GM12878 (cell line): Measurements from ENCODE around the gene CCNA2.

Experiments used
- CHD2 ChIP-seq: IDR thresholded peaks from 2 replicates; pipeline ENCODE4 v1.6.1; 2011; ENCODE audit warnings: low read depth, low read length, improper control_type of control experiment, borderline replicate concordance
- CTCF ChIP-seq, 3 experiments: IDR thresholded peaks in 2 of 3; conservative IDR thresholded peaks in 1 of 3; 2 replicates each; pipeline ENCODE4 v1.5.1; 2011; ENCODE audit warnings: low read depth in 3 of 3, low read length in 3 of 3, mild to moderate bottlenecking in 3 of 3, control low read depth in 2 of 3, moderate library complexity in 2 of 3, inconsistent platforms in 1 of 3, mixed read lengths in 1 of 3; ENCODE audit not compliant: control insufficient read depth in 2 of 3, insufficient read depth in 1 of 3; ENCODE audit errors: extremely low read depth in 1 of 3
- EP300 ChIP-seq, 2 experiments: fragments of 150-350 bp in 1 of 2; IDR thresholded peaks; 2 replicates each; pipeline ENCODE4 v1.6.1; 2011 to 2012; ENCODE audit warnings: low read depth in 2 of 2, low read length in 2 of 2, borderline replicate concordance in 1 of 2, improper control_type of control experiment in 1 of 2, inconsistent platforms in 1 of 2; ENCODE audit not compliant: control insufficient read depth in 1 of 2
- ETV6 ChIP-seq, 2 experiments: fragments of 450-650 bp in 1 of 2; IDR thresholded peaks in 1 of 2; conservative IDR thresholded peaks in 1 of 2; 2 replicates each; pipeline ENCODE4 v1.6.1; 2014; ENCODE audit warnings: antibody characterized with exemption in 1 of 2, borderline replicate concordance in 1 of 2, low read depth in 1 of 2, mild to moderate bottlenecking in 1 of 2, moderate library complexity in 1 of 2
- GATAD2B ChIP-seq: fragments of 450-650 bp; conservative IDR thresholded peaks from 2 replicates; pipeline ENCODE4 v1.6.1; 2017; ENCODE audit warnings: low read depth, mild to moderate bottlenecking, moderate library complexity
- JUND ChIP-seq: IDR thresholded peaks from 2 replicates; pipeline ENCODE4 v1.6.1; 2012; ENCODE audit warnings: low read depth, mild to moderate bottlenecking, low read length, improper control_type of control experiment, moderate library complexity
- MTA3 ChIP-seq: IDR thresholded peaks from 2 replicates; pipeline ENCODE4 v1.6.1; 2012; ENCODE audit warnings: low read length, inconsistent platforms, borderline replicate concordance
- POLR2A ChIP-seq: IDR thresholded peaks from 2 replicates; pipeline ENCODE4 v1.6.1; 2011; ENCODE audit warnings: low read depth, mild to moderate bottlenecking, low read length
- POLR2AphosphoS5 ChIP-seq: IDR thresholded peaks from 2 replicates; pipeline ENCODE4 v1.6.1; 2011; ENCODE audit warnings: mild to moderate bottlenecking, low read length, inconsistent platforms
- SIX5 ChIP-seq: IDR thresholded peaks from 2 replicates; pipeline ENCODE4 v1.6.1; 2011; ENCODE audit warnings: mild to moderate bottlenecking, low read depth, low read length, moderate library complexity; ENCODE audit not compliant: severe bottlenecking
- TCF12 ChIP-seq: IDR thresholded peaks from 2 replicates; pipeline ENCODE4 v1.6.1; 2011; ENCODE audit warnings: low read depth, mild to moderate bottlenecking, low read length
- TF ChIP-seq, protein P1 (sequence below): fragments of 450-650 bp; IDR thresholded peaks from 2 replicates; pipeline ENCODE4 v1.6.1; 2017; ENCODE audit warnings: mild to moderate bottlenecking, moderate library complexity

- TF ChIP-seq, protein P1, sequence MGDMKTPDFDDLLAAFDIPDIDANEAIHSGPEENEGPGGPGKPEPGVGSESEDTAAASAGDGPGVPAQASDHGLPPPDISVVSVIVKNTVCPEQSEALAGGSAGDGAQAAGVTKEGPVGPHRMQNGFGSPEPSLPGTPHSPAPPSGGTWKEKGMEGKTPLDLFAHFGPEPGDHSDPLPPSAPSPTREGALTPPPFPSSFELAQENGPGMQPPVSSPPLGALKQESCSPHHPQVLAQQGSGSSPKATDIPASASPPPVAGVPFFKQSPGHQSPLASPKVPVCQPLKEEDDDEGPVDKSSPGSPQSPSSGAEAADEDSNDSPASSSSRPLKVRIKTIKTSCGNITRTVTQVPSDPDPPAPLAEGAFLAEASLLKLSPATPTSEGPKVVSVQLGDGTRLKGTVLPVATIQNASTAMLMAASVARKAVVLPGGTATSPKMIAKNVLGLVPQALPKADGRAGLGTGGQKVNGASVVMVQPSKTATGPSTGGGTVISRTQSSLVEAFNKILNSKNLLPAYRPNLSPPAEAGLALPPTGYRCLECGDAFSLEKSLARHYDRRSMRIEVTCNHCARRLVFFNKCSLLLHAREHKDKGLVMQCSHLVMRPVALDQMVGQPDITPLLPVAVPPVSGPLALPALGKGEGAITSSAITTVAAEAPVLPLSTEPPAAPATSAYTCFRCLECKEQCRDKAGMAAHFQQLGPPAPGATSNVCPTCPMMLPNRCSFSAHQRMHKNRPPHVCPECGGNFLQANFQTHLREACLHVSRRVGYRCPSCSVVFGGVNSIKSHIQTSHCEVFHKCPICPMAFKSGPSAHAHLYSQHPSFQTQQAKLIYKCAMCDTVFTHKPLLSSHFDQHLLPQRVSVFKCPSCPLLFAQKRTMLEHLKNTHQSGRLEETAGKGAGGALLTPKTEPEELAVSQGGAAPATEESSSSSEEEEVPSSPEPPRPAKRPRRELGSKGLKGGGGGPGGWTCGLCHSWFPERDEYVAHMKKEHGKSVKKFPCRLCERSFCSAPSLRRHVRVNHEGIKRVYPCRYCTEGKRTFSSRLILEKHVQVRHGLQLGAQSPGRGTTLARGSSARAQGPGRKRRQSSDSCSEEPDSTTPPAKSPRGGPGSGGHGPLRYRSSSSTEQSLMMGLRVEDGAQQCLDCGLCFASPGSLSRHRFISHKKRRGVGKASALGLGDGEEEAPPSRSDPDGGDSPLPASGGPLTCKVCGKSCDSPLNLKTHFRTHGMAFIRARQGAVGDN, result no peak
- TF ChIP-seq ETV6 (conservative IDR thresholded peaks at IDR 0.05 in 1 of 2, IDR thresholded peaks at IDR 0.05 in 1 of 2; ENCODE audit: borderline replicate concordance in 1 of 2, low read depth in 1 of 2), result no peak
- no peak for TF ChIP-seq CTCF (IDR thresholded peaks at IDR 0.05 in 2 of 3, conservative IDR thresholded peaks at IDR 0.05 in 1 of 3; ENCODE audit: control insufficient read depth in 2 of 3, extremely low read depth in 1 of 3, insufficient read depth in 1 of 3, low read depth in 3 of 3, low read length in 3 of 3)
- TF ChIP-seq MTA3, result no peak
- TF ChIP-seq POLR2AphosphoS5, result no peak
- TF ChIP-seq TCF12, result no peak
- no peak for TF ChIP-seq GATAD2B
- no peak for TF ChIP-seq SIX5
- TF ChIP-seq CHD2, result no peak
- no peak for TF ChIP-seq JUND
- TF ChIP-seq POLR2A, result no peak
- no peak for TF ChIP-seq EP300 (IDR thresholded peaks at IDR 0.05; ENCODE audit: borderline replicate concordance in 1 of 2, control insufficient read depth in 1 of 2, low read depth in 2 of 2, low read length in 2 of 2)
Measured at GRCh38 chr4:121860121-121860520, 36.4 kb upstream of the CCNA2 start.
